WTC11 (cell line): ENCODE data around the gene RAB3GAP1.

Experiments used
- FOXK1 ChIP-seq: sonication (generic); formaldehyde crosslinking; IDR thresholded peaks from 2 replicates; pipeline ENCODE4 v1.8.0; 2022; ENCODE audit warnings: mild to moderate bottlenecking, moderate library complexity, missing genetic modification reagents
- KAT7 ChIP-seq: sonication (generic); formaldehyde crosslinking; IDR thresholded peaks from 2 replicates; pipeline ENCODE4 v1.8.1; 2023; ENCODE audit warnings: missing genetic modification reagents, mild to moderate bottlenecking, borderline replicate concordance
- TEAD1 ChIP-seq: sonication (generic); formaldehyde crosslinking; IDR thresholded peaks from 2 replicates; pipeline ENCODE4 v1.8.0; 2022; ENCODE audit warnings: mild to moderate bottlenecking, missing genetic modification reagents
- ZNF396 ChIP-seq: fragments of 250-450 bp; sonication (Bioruptor Pico); IDR thresholded peaks from 2 replicates; pipeline ENCODE4 v1.8.0; 2021; ENCODE audit warnings: mild to moderate bottlenecking, moderate library complexity, borderline replicate concordance
- TF ChIP-seq, protein P1 (sequence below): sonication (generic); formaldehyde crosslinking; IDR thresholded peaks from 2 replicates; pipeline ENCODE4 v1.8.0; 2022; ENCODE audit warnings: mild to moderate bottlenecking, missing genetic modification reagents
- TF ChIP-seq, protein P2 (sequence below): sonication (generic); formaldehyde crosslinking; IDR thresholded peaks from 2 replicates; pipeline ENCODE4 v1.8.1; 2022; ENCODE audit warnings: low read depth, missing genetic modification reagents, borderline replicate concordance
- TF ChIP-seq, protein P3 (sequence below): sonication (generic); formaldehyde crosslinking; IDR thresholded peaks from 2 replicates; pipeline ENCODE4 v1.8.0; 2023; ENCODE audit warnings: missing genetic modification reagents
- TF ChIP-seq, protein P4 (sequence below): fragments of 200-600 bp; IDR thresholded peaks from 2 replicates; pipeline ENCODE4 v1.8.0; 2022; ENCODE audit warnings: antibody characterized with exemption
- TF ChIP-seq, protein P5 (sequence below): sonication (generic); formaldehyde crosslinking; conservative IDR thresholded peaks from 2 replicates; pipeline ENCODE4 v1.8.1; 2022; ENCODE audit warnings: mild to moderate bottlenecking, missing genetic modification reagents
- TF ChIP-seq, protein P6 (sequence below): sonication (generic); formaldehyde crosslinking; IDR thresholded peaks from 2 replicates; pipeline ENCODE4 v1.8.1; 2022; ENCODE audit warnings: mild to moderate bottlenecking, moderate library complexity, missing genetic modification reagents

DNA sequence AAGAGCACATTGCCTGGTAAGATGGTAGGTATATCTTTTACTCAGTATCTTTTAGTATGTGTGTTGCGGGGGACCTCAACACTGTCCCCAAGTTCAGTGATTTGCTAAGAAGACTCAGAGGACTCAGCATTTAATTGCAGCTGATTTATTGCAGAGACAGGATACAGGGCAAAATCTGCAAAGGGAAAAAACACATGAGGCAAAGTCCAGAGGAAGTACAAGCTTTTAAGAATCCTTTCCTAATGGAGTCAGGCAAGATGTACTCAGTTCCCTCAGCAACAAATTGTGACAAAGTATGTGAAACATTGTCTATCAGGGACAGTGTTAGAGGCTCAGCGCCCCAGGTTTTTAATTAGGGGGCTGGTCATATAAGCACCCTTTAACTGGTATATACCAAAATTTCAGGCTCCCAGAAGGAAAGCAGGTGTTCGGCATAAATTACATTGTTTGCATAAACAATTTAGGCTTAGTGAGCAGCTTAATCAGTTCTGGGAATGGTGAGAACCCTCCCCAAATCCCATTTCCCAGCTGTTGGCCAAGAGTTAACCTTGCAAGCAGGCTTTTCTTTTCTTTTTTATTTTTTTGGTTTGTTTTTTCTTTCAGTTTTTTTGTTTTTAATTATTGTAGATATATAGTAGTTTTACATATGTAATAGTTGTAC, 41.7 kb downstream of the RAB3GAP1 start:
- TF ChIP-seq, protein P1, sequence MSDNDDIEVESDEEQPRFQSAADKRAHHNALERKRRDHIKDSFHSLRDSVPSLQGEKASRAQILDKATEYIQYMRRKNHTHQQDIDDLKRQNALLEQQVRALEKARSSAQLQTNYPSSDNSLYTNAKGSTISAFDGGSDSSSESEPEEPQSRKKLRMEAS (CRISPR knock-in tag): no peak
- TF ChIP-seq, protein P2, sequence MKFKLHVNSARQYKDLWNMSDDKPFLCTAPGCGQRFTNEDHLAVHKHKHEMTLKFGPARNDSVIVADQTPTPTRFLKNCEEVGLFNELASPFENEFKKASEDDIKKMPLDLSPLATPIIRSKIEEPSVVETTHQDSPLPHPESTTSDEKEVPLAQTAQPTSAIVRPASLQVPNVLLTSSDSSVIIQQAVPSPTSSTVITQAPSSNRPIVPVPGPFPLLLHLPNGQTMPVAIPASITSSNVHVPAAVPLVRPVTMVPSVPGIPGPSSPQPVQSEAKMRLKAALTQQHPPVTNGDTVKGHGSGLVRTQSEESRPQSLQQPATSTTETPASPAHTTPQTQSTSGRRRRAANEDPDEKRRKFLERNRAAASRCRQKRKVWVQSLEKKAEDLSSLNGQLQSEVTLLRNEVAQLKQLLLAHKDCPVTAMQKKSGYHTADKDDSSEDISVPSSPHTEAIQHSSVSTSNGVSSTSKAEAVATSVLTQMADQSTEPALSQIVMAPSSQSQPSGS: no peak
- TF ChIP-seq, protein P3, sequence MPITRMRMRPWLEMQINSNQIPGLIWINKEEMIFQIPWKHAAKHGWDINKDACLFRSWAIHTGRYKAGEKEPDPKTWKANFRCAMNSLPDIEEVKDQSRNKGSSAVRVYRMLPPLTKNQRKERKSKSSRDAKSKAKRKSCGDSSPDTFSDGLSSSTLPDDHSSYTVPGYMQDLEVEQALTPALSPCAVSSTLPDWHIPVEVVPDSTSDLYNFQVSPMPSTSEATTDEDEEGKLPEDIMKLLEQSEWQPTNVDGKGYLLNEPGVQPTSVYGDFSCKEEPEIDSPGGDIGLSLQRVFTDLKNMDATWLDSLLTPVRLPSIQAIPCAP (CRISPR knock-in tag): no peak
- TF ChIP-seq, protein P4, sequence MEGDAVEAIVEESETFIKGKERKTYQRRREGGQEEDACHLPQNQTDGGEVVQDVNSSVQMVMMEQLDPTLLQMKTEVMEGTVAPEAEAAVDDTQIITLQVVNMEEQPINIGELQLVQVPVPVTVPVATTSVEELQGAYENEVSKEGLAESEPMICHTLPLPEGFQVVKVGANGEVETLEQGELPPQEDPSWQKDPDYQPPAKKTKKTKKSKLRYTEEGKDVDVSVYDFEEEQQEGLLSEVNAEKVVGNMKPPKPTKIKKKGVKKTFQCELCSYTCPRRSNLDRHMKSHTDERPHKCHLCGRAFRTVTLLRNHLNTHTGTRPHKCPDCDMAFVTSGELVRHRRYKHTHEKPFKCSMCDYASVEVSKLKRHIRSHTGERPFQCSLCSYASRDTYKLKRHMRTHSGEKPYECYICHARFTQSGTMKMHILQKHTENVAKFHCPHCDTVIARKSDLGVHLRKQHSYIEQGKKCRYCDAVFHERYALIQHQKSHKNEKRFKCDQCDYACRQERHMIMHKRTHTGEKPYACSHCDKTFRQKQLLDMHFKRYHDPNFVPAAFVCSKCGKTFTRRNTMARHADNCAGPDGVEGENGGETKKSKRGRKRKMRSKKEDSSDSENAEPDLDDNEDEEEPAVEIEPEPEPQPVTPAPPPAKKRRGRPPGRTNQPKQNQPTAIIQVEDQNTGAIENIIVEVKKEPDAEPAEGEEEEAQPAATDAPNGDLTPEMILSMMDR: no peak
- TF ChIP-seq, protein P5, sequence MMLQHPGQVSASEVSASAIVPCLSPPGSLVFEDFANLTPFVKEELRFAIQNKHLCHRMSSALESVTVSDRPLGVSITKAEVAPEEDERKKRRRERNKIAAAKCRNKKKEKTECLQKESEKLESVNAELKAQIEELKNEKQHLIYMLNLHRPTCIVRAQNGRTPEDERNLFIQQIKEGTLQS (CRISPR knock-in tag): no peak
- TF ChIP-seq KAT7 (CRISPR knock-in tag): no peak
- no peak for TF ChIP-seq FOXK1
- TF ChIP-seq, protein P6, sequence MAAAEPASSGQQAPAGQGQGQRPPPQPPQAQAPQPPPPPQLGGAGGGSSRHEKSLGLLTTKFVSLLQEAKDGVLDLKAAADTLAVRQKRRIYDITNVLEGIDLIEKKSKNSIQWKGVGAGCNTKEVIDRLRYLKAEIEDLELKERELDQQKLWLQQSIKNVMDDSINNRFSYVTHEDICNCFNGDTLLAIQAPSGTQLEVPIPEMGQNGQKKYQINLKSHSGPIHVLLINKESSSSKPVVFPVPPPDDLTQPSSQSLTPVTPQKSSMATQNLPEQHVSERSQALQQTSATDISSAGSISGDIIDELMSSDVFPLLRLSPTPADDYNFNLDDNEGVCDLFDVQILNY (CRISPR knock-in tag): no peak
- TF ChIP-seq TEAD1: no peak
- TF ChIP-seq ZNF396 (CRISPR knock-in tag): no peak
